NCI-H1105 (cell line): ENCODE measurements around the gene TPM3.
"Not testable (repeated sequence)": the region's sequence is repeated elsewhere in the genome, so short reads cannot be mapped to it uniquely, and the experiment has no call there.

ENCODE experiments used
- DNase-seq: peaks from one replicate; lab custom pipeline; 2025; lab: John Stamatoyannopoulos, UW

Gene TPM3

DNA sequence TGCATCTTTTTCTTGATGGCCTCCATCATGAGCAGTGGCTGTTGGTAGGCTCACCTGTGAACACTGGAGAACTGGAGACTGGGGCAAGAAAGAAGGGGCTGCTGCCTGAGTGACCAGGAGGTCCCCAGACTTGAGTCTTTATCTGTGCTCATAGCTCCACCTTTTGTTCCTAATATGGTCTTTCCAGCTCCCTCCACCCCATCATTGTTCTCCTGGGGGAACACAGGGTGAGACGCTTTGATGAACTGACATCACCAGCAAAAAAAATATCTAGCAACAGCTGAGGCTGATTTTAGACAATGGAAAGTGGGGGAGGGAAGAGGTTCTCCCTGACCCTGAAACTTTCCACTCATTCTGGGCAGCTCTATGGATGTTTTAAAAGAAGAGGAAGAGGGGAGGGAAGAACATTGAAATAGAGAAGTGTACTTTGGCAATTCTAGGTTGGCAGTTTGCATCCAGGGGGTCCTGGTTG is at the start of gene TPM3:
Gene TPM3, minus strand, starts transcription at position 111 of the 472 bp plus-strand sequence. Its CDS starts 82 bp downstream, at position 29.
- no peak for DNase-seq

DNA sequence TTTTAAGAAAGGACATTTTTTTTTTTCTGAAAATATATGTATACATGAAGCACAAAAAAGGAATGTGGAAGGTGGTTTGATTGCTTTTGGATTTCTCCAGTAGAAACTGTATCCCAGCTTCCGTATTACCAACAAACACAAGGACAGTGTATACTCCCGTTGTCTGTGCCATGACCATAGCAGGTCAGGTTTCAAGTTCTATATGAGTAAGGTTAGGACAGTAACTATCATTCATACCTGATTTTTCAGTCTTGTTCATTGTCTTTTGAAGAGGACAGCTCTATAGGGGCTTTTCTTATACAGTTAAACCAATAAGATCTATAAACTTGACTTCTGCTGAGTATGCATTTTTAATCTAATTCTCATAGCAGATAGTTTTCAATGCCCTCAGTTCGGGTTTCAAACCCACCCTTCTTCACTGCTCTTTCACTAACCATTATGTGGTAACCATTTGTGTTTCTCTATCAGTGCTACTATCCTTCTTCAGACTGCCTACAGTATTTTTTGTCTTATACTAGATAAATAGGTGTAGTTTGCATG is 48.5 kb upstream of the TPM3 start:
- no peak for DNase-seq

DNA sequence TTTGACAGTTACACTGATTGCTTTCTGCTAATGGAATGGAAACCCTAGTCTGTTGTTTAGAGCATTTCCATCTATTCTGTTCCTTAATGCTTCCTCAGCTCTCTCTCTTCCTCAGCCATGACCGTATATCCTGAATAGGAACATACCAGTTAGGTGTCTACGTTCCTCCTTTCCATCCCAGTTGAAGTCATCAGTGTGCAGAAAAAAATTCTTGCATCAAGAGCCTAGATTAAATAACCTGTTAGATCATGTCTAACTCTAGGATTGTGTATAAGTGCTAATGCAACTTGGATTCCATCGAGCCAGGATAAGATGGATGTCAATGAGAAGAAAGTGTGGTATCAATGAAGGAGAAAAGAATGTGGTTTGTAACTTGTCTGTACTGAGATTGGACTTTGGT is 47.6 kb upstream of the TPM3 start:
- DNase-seq = no peak

DNA sequence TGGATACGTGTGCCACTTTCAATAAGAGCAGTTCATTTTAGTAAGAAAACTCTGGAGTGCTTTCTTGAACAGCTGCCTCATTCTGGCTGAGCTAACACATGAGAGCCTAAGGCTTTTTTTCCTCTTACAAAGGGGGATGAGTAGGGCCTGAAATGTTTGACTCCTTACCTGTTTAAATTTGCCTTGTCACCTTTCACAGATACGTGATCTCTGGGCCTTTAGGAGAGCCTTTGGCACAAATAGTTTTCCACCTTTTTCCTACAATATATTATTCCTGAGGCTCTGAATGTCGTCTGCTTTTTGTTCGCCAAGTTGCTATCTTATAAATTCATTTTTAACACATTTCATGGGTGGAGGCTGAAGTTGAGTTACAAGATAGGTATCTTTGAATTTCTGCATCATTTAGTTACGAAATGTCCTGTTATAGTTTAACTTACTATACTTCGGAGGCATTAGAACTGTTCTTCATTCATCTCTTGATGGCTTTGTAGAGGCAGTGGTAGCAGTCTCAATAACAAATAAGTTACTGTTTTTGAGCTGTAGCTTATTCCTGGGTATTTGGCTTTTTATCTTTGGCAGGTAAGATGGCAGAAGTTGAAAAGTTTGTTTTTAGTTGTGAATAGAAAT is 46.1 kb upstream of the TPM3 start:
- no peak for DNase-seq

DNA sequence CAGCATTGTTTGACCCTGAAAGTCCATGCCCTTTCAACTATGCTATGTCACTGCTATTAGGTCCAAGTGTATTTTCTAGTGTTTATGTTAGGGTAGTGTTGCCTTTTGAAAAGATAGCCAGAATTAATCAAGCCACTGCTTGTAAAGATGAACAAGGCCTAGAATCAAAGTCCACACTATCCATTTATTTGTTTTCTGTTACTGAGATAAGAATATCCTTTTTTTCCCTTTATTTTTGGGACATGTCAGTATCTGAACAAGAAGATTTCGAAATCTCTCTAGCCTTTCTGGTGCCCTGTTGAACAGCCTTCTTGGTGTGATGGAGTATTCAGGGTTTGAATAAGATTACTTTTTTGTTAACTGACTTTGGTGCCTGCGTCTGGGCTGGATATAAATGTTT is 45.5 kb upstream of the TPM3 start:
- DNase-seq = no peak

DNA sequence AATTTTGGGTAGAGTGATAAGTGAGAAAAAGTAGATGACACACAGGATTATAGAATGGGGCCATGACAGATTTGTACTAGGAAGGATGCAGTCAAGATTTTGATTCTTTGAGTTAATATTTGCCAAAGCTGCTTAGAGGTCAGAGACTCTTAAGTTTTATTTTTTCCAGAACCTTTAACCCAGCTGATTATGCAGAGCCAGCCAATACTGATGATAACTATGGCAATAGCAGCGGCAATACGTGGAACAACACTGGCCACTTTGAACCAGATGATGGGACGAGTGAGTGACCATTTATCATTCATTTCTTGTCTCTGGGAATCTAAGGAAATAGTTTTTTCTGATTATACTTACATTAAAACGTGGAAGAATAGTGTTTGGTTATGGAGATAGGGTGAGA is 45.0 kb upstream of the TPM3 start:
- DNase-seq = no peak

DNA sequence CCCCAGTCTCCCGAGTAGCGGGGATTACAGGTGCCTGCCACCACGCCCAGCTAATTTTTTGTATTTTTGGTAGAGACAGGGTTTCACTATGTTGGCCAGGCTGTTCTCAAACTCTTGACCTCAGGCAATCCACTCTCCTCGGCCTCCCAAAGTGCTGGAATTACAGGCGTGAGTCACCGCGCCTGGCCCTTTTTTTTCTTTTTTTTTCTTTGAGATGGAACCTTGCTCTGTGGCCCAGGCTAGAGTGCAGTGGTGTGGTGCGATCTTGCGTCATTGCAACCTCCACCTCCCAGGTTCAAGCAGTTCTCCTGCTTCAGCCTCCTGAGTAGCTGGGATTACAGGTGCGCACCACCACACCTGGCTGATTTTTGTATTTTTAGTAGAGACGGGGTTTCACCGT is 41.2 kb upstream of the TPM3 start:
- not testable (repeated sequence) for DNase-seq

DNA sequence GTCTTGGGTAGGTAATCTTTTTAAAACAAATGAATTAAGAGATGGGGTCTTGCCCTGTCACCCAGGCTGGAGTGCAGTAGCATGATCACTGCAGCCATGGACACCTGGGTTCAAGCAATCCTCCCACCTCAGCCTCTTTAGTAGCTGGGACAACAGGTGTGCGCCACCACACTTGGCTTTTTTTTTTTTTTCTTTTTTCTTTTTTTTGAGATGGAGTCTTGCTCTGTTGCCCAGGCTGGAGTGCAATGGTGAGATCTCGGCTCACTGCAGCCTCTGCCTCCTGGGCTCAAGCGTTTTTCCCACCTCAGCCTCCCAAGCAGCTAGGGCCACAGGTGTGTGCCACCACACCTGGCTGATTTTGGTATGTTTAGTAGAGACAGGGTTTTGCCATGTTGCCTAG is 39.2 kb upstream of the TPM3 start:
- DNase-seq = not testable (repeated sequence)

DNA sequence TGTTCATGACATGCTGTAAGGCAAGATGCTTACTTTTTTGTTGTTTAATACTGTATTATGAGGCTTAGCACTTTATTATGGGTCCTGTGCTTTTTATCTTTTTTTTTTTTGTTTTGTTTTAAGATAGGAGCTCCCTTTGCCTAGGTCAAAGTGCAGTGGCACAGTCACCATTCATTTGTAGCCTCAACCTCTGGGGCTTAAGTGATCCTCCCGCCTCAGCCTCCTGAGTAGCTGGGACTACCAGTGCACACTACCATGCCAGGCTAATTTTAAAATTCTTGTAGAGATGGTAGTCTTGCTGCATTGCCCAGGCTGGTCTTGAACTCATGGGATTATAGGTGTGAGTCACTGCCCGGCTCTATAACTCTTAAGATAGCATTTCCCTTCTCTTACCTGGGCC is 33.5 kb upstream of the TPM3 start:
- DNase-seq = no peak

DNA sequence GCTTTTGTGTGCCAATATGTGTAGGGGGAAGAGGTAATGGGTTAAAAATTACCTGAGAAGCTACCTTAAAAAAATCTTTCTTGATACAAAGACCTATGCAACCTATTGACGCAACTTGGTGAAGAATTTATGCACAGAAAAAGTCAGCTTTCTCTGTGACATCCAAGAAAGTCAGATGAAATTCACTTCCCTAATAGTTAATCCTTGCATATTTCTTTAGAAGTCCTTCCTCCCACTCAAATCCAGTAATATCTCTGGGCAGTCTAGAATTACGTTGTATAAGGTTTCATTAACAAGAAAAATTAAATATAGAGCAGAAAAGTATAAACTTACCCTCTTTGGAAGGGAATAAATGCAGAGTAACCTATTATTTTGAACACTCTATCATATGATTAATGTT is 31.7 kb upstream of the TPM3 start:
- no peak for DNase-seq

DNA sequence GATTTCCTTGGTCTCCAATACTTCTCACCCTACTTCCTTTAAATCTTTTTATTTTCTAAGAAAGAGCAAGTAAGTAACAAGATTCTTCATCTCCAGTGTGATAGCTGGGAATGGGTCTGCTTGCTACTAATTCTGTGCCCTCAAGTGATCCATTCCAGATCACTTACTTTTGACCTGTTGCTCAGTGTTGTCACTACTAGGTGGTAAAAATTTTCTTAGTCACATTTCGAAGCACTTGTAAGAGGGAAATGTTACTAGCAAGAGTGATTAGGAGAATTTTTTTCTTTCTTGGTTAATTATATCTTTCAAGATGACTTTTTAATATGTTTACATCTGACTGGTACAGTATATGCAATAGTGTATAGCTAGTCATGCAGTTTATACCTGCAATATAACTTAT is 31.0 kb upstream of the TPM3 start:
- DNase-seq = no peak

DNA sequence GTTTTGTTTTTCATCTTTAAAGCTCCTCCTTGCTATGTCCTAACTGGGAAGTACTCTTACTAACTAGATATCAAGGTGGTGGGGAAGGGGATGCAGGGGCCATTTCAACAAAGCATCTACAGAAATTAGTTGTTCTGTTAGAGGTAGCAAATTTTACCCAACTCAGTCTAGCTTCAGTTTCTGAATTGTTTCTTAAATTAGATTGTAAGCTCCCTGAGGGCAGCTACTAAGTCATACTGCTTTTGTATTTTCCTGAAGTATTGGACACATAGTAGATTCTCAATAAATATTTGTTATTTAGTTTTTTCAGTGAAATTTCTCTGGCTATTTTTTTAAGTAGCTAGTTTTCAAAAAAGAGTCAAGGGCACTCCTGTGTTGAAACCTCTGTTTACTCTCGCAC is 30.6 kb upstream of the TPM3 start:
- no peak for DNase-seq

DNA sequence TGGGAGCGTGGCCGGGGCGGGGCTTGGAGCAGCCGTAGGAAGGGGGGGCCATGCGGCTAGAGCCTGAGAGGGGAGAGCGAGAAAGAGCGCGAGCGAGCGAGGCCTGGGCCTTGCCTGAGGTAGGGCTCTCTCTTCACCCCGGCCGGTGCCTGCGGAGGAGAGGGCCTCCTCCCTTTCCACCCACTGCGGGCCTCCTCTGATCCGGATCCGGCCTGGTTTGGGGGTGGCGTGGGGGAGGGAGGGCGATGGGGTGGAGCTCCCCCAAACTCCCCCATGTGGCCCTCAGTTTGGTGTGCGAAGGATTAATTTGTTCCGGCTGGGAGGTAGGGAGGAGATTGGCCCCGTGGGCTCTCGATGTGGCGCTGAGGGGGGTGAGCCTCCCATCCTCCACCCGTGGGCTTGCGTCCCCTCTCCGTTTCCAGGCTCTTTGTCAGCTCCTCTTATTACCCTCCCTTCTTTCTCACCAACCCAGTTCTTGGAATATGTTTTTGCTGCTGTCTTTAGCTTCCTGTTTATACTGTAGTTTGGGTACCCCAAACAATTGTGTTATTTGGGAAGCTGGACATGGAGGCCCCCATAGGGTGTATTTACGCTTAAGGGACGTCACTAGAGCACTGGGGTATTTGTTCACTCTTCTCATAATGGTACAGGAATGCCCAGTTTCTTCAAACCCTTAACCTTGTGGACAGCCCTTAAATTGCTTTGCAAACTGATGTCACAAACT is 29.5 kb upstream of the TPM3 start:
- DNase-seq = peak; percentile 46

DNA sequence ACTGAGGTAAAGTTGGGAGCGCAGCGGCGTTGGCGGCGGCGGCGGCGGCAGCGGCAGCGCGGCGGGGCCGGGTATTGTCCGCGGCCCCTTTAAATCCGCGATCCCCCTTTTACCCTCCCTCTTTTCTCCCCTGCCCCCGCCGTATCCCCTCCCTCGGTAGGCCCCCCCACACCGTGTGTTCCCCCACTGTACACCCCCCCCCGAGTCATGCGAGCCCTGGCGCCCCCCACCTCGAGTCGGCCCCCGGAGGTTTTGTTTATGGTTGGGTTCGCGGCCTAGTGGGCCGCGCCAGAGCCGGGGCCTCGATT is 29.0 kb upstream of the TPM3 start:
- DNase-seq = no peak

DNA sequence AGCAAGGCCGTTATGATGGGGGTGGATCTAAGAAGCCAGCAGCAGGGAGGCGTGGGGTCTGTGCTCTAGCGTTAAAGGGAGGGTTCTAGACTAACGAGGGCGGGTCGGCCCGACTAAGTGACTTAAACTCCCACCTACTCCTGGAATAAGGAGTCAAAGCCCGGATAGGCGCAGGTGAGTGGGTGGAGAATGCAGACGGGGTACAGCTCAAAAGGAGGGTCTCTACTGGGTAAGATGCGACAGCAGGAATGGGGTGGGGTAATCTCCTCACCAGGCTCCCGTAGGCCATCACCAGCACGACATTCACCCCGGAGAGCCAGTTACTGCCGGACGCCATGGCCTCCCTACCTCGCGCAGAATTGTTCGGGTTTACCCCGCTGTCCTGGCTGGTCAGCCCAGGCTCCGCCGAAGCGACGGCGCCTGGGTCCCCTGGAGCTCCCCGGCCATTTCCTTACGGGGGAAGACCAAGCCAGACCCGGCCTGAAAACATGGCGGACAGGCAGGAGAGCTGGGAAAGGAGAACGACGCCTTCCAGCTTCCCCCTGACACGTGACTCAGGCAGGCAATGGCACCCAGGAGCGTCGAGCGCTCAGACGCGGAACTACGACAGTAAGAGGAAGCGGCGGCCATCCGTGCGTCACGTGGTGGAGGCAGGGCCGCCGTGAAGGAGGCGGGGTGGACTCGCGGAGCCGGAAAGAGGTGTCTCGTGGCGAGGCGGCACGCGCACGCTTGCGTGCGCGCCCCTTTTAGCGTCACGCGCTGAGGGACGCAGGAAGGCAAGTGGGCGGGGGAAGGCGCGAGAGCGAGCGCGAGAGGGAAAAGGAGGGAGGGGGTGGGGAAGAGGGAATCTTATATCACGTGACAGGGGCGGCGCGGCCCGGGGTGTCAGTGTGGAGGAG is 28.4 kb upstream of the TPM3 start, which contains the start of gene UBAP2L:
Gene UBAP2L, plus strand, starts transcription at position 885 of the 899 bp plus-strand sequence. CDS start 4,169 bp downstream, outside the sequence.
- DNase-seq = peak; percentile 99

DNA sequence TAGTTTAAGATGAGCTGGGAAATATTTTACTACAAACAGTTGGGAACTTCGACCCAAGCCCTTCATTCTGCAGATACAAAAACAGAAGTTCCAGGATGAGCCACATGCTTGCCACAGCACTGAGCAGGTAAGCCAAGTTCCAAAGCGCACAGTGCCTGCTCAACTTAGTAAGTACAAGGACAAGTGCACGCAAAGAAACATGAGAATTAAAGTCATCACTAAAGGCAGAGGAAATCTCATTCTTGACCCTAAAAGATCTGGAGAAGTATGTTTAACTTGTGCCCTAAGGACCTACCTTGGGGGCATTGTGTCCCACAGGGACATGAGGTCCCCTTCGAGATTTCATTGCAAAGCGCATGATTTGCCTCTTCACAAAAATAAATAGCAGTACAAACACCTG is 27.6 kb upstream of the TPM3 start:
- DNase-seq = no peak

DNA sequence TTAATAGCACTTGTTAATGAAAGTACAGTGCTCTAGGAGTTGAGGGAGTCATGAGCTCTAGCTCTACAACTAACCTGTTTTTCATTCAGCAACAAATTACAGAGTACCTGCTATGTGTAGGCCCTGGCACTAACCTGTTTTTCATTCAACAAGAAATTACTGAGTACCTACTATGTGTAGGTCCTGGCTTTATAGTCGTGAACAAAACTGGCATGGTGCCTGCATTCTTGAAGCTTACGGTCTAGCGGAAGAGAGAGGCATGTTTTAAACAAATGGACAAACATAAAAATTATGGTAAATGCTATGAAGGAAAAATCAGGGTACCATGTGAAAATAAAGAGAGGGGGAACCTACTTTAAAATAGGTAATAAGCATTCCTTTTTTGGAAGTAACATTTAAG is 26.6 kb upstream of the TPM3 start:
- DNase-seq = no peak

DNA sequence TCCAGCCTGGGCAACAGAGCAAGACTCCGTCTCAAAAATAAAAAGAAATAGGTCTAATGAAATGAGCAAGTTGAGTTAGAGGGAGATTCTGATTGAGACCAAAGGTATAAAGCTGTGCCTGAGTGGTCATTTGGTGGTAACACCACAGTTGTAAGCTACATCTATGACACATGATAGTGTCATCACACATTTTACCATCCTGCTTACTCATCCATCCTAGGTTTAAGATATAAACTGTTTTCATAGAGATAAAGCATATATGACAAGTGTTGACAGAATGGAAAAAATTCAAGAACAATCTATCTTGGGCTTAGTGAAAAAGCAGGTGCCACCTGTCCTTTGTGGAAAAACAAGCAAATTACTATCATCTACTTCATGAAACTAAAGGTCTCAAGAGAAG is 21.4 kb upstream of the TPM3 start:
- DNase-seq = no peak

DNA sequence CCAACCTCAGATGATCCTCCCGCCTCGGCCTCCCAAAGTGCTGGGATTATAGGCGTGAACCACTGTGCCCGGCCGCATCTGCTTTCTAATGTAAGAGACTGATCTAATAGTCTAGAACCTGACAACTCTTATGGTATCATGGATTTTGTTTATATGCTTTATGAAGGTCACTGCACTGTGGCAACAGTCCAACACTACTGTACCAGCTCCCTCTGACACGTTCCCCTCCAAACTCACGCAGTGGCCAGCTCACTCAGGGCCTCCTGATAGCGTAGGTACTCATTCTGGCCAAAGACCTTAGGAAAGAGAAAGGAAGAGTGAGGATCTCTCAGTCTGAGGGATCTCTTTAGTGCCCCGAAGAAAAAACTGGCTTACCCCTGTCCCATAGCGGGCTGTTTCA is 20.2 kb upstream of the TPM3 start:
- DNase-seq = no peak

DNA sequence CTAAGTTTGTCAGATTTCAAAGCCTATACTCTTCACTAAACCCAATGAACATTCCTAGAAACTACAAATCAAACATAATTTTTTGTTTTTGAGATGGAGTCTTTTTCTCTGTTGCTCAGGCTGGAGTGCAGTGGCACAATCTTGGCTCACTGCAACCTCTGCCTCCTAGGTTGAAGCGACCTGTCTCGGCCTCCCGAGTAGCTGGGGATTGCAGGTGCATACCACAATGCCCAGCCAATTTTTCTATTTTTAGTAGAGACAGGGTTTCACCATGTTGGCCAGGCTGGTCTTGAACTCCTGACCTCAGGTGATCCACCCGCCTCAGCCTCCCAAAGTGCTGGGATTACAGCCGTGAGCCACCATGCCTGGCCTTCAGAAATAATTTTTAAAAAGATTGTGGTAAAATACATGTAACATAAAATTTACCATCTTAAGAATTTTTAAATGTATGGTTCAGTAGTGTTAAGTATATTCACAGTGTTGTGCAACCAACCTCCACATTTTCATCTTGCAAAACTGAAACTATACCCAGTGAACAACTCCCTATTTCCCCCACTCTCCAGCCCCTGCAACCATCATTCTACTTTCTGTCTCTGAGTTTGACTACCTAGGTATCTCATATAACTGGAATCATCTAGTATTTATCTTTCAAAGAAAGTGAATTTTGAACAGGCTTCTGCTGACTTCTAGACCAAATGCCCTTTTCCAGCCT is 16.9 kb upstream of the TPM3 start:
- no peak for DNase-seq

DNA sequence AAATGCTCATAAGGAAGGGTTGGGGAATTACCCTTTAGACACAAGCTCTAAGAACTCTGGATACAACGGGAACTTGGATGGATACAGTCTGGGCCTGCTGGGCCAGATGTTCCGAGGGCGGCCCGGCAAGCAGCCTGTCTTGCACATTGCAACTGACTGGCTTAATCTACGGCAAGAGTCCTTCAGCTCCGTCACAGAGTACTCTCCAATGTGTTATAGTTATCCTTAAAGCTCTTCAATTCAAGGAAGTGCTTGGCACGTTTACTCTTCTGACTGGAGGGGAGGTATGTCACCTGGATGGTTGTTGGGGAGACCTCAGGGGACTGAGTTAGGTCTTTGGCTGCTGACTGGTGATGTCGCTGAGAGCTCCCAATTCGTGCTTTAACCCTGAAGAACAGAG is 15.4 kb upstream of the TPM3 start:
- DNase-seq = no peak

DNA sequence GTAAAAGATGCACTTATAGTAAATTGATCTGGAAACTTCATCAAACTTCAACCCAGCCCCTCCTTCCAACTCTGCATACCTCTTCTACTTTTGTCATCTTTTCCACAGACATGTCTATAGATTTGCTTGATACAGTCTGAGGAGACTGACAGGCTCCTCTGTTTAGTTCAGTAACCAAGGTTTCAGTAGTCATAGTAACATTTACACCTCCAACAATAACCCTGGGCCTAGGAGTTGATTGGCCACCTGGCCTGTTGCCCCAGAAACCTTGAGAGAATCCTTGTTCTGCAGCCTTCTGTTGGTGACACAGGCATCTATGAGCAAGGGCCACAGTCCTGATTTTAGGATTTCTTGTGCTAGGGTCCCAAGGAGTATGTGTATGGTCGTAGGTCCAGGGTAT is 14.3 kb upstream of the TPM3 start, which contains the start of gene CFAP141:
Gene CFAP141, minus strand, starts transcription at position 138 of the 400 bp plus-strand sequence. Its CDS starts 26 bp downstream, at position 112.
- DNase-seq = peak; percentile 14
